Breast epithelium (tissue), 4 donors: ENCODE results near the gene BST1. TPM values are rescaled to one million over a fixed set of nuclear protein-coding genes. Genes with fewer than 3 reads are reported as not detected.

Source experiments
- DNase-seq, 2 donors: peaks; one replicate each; pipeline ENCODE4 v3.0.0-alpha.2; 2019; ENCODE audit warnings: low spot score in 2 of 2
- H3K27ac ChIP-seq, 2 donors: fragments of 200-600 bp; sonication (generic) in 1 of 2; one replicate each; pipeline ENCODE4 v1.5.1; 2016 to 2019; ENCODE audit warnings: mild to moderate bottlenecking in 1 of 2
- H3K27me3 ChIP-seq, 2 donors: fragments of 200-600 bp; sonication (generic) in 1 of 2; one replicate each; pipeline versions ENCODE4 v1.5.1 to v1.6.0; 2017 to 2019; ENCODE audit warnings: control low read depth in 1 of 2, mild to moderate bottlenecking in 1 of 2
- H3K36me3 ChIP-seq: fragments of 200-600 bp; one replicate; pipeline ENCODE4 v1.5.1; 2019
- H3K4me1 ChIP-seq, 2 donors: fragments of 200-600 bp; sonication (generic); one replicate each; pipeline ENCODE4 v1.5.1; 2016 to 2019; ENCODE audit warnings: control low read depth in 1 of 2
- H3K4me3 ChIP-seq, 3 donors: fragments of 200-600 bp; sonication (generic); 1 replicate in 2 of 3; 2 replicates in 1 of 3; pipeline ENCODE4 v1.5.1; 2016 to 2019; ENCODE audit warnings: mild to moderate bottlenecking in 3 of 3, moderate library complexity in 2 of 3
- H3K9me3 ChIP-seq, 2 donors: fragments of 200-600 bp; sonication (generic) in 1 of 2; one replicate each; pipeline ENCODE4 v1.5.1; 2016 to 2019; ENCODE audit warnings: control low read depth in 1 of 2
- POLR2A ChIP-seq: fragments of 450-650 bp; IDR thresholded peaks from one replicate; pipeline ENCODE4 v1.6.1; 2016; ENCODE audit warnings: antibody characterized with exemption, mild to moderate bottlenecking, moderate library complexity
- POLR2AphosphoS5 ChIP-seq, 3 donors: sonication (generic); formaldehyde crosslinking; IDR thresholded peaks; one replicate each; pipeline ENCODE4 v1.6.1; 2017; ENCODE audit warnings: antibody characterized with exemption in 3 of 3
- intact Hi-C: fragments of 100-400 bp; cut with DNase I; formaldehyde crosslinking; loops from one replicate; pipeline ENCODE4 v1.15.1; 2023; ENCODE audit warnings: low total_unique reads
- total RNA-seq, 3 donors: library from RNA; depleted of rRNA; stranded (reverse); fragments of >200 nt; gene quantifications; one replicate each; pipeline ENCODE4 v1.1.0, GENCODE V29; 2016
- TF ChIP-seq, protein P1 (sequence below), 3 donors: fragments of 450-650 bp; IDR thresholded peaks; one replicate each; pipeline ENCODE4 v1.5.1; 2016 to 2017; ENCODE audit warnings: antibody characterized with exemption in 3 of 3, mild to moderate bottlenecking in 3 of 3, moderate library complexity in 3 of 3

BST1 gene
- total RNA-seq, 3 donors from 2014 or later, result 6.4 to 16.6 (median 7.5) TPM

DNA sequence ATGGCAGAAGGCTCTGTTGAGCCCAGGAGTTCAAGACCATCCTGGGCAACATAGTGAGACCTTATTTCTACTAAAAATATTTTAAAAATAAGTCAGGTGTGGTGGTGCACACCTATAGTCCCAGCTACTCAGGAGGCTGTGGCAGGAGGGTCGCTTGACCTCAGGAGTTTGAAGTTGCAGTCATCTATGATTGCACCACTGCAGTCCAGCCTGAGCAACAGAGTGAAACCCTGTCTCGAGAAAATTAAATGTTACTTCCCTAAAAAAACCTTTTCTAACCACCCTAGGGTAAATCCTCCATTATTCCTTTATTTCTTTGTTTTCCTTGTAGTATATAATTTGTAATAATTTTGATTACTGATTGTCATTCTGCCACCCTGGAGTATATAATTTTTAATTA lies 13.3 kb upstream of the BST1 start:
- no peaks in the 10 kb centered on the region for H3K27me3 ChIP-seq
- no peak overlapping the region for H3K4me3 ChIP-seq
- DNase-seq, result no peak
- H3K27ac ChIP-seq, result no peak overlapping the region
- H3K36me3 ChIP-seq, result no peaks in the 10 kb centered on the region
- TF ChIP-seq POLR2AphosphoS5 (IDR thresholded peaks at IDR 0.05) (no peak), POLR2A (no peak)
- TF ChIP-seq, protein P1, sequence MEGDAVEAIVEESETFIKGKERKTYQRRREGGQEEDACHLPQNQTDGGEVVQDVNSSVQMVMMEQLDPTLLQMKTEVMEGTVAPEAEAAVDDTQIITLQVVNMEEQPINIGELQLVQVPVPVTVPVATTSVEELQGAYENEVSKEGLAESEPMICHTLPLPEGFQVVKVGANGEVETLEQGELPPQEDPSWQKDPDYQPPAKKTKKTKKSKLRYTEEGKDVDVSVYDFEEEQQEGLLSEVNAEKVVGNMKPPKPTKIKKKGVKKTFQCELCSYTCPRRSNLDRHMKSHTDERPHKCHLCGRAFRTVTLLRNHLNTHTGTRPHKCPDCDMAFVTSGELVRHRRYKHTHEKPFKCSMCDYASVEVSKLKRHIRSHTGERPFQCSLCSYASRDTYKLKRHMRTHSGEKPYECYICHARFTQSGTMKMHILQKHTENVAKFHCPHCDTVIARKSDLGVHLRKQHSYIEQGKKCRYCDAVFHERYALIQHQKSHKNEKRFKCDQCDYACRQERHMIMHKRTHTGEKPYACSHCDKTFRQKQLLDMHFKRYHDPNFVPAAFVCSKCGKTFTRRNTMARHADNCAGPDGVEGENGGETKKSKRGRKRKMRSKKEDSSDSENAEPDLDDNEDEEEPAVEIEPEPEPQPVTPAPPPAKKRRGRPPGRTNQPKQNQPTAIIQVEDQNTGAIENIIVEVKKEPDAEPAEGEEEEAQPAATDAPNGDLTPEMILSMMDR (IDR thresholded peaks at IDR 0.05), result no peak
- intact Hi-C loops, result no loop called here
- no peaks in the 10 kb centered on the region for H3K9me3 ChIP-seq
- no peaks in the 10 kb centered on the region for H3K4me1 ChIP-seq

DNA sequence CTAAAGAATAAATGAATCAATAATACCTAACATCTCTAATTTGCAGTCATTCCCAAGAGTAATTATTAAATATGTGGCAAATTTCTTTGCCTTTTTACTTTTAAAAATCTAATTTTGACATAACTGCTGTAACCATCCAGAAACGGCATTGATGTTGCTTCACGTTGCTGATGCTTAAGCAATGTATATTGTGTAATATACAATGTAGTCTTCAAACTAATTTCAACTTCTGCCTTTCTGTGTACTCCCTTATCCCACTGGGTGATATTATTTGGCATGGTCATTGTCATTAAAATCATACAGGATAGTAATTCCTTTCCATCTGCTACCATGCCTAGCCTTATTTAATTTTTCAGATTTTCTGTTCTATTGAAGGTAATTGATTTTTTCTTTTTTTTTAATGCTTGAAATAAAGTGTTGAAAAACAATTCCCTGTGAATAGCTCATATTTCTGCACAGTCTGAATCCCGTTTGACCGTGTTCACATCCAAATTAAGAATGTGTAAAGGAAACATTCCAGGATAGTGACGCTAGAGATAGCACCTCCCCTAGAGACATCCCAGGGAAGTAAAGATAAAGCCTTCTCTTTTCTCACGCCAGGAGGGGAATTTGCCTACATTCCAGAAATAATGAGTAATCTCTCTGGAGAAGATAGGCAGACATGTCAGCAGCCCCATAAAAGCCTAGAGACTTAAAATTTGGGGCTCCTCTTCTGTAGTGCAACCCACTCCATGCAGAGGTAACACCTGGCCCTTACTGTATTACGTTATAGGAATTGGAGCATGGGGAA lies 12.7 kb upstream of the BST1 start:
- Histone ChIP-seq H3K4me3 (no peak overlapping the region), H3K4me1 (no peaks in the 10 kb centered on the region), H3K36me3 (no peaks in the 10 kb centered on the region), H3K27ac (no peak overlapping the region), H3K9me3 (no peaks in the 10 kb centered on the region), H3K27me3 (no peaks in the 10 kb centered on the region)
- intact Hi-C loops, result no loop called here
- no peak for DNase-seq
- TF ChIP-seq, protein P1 (IDR thresholded peaks at IDR 0.05), result no peak
- TF ChIP-seq POLR2A (no peak), POLR2AphosphoS5 (IDR thresholded peaks at IDR 0.05) (no peak)

DNA sequence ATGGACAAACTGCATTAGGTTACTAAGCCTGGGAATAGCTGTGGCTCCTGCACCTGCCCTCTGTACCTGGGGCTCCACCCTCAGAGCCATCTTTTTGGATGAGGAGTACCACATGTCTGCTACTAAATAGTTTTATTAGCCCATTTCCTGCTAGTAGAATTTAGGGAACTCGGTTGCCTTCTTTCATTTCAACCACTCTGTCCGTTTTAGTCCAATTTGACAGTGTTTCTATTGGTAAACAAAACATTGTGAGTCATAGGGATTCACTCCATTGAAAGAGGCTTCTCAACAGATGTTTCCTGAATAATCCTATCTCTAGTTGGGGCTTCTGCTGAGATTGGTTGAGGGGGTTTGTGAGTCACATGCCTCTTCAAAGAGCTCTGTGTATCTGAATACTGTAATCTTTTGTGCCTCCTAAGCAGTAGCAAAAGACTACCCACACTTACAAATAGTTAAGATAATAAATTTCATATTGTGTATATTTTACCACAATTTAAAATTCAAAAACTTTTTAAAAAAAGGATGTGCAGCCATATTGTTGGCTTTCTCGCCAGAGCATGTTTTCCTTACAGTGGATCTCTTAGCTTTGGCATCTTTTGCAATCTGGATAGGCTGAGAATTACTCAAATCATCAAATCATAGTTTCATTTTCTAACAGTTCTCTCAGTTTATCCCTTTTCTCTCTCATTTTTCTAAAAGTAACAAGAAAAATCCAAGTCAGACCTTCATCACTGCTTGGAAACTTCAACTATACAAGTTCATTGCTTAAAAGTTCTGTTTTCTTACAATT lies 11.3 kb upstream of the BST1 start:
- Histone ChIP-seq H3K36me3 (no peaks in the 10 kb centered on the region), H3K4me3 (no peak overlapping the region), H3K27me3 (no peaks in the 10 kb centered on the region), H3K27ac (peak overlapping the region in 1 of 2 donors; percentile 36), H3K4me1 (no peaks in the 10 kb centered on the region), H3K9me3 (no peaks in the 10 kb centered on the region)
- no peak for DNase-seq
- TF ChIP-seq POLR2AphosphoS5 (IDR thresholded peaks at IDR 0.05), result no peak
- no peak for TF ChIP-seq POLR2A
- TF ChIP-seq, protein P1 (IDR thresholded peaks at IDR 0.05), result no peak
- intact Hi-C loops, result no loop called here

DNA sequence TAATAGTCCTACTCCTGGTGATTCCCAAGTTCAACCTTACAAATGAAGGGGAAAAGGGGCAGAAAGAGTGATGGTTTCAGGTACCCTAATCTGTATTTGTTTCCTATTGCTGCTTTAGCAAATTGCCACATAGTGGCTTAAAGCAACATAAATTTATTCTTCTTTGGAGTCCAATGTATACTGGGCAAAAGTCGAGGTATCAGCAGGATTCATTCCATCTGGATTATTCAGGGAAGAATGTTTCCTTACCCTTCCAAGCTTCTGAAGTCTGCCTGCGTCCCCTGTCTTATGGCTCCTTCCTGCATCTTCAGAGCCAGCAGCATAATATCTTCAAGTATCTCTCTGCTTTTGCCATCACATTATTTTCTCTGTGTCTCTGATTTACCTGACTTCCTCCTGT lies 10.3 kb upstream of the BST1 start:
- no peaks in the 10 kb centered on the region for H3K36me3 ChIP-seq
- DNase-seq, result no peak
- H3K4me3 ChIP-seq, result no peak overlapping the region
- TF ChIP-seq, protein P1 (IDR thresholded peaks at IDR 0.05), result no peak
- no peak for TF ChIP-seq POLR2A
- no peak for TF ChIP-seq POLR2AphosphoS5 (IDR thresholded peaks at IDR 0.05)
- no peaks in the 10 kb centered on the region for H3K27me3 ChIP-seq
- no peak overlapping the region for H3K27ac ChIP-seq
- H3K4me1 ChIP-seq, result no peaks in the 10 kb centered on the region
- no peaks in the 10 kb centered on the region for H3K9me3 ChIP-seq
- intact Hi-C loops, result no loop called here

DNA sequence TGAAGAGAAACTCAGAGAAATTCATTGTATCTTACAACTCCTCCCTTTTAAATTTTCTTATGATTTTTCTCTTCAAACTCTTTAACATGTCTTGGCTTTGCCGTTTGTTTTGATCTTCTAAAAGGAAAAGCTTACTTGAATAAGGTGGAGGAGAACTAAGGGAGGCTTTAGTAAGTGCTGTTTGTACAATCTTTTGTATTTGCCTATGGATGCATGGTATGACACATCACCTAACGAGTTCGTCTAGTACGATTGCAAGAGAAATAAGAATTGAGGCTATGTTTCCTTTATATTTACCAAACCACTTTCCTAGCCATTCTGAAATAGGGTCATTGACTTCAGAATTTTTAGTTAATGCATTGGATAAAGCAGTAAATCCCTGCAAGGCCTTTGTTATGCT lies 8.4 kb upstream of the BST1 start:
- DNase-seq, result no peak
- H3K4me1 ChIP-seq, result no peaks in the 10 kb centered on the region
- H3K9me3 ChIP-seq, result no peaks in the 10 kb centered on the region
- H3K36me3 ChIP-seq, result no peaks in the 10 kb centered on the region
- TF ChIP-seq POLR2AphosphoS5 (IDR thresholded peaks at IDR 0.05), result no peak
- no peak for TF ChIP-seq POLR2A
- TF ChIP-seq, protein P1 (IDR thresholded peaks at IDR 0.05), result no peak
- intact Hi-C loops, result no loop called here
- H3K27me3 ChIP-seq, result no peaks in the 10 kb centered on the region
- no peak overlapping the region for H3K27ac ChIP-seq
- H3K4me3 ChIP-seq, result no peak overlapping the region
